CD8-positive, alpha-beta memory T cell (primary cell): ENCODE data around the gene FURIN. TPM values are rescaled to one million over a fixed set of nuclear protein-coding genes. Genes with fewer than 3 reads are reported as not detected.
"Not testable (repeated sequence)": the region's sequence is repeated elsewhere in the genome, so short reads cannot be mapped to it uniquely, and the experiment has no call there.

Experiments
- CTCF ChIA-PET: fragments of 350-600 bp; sonication (Branson Sonifier 250); formaldehyde crosslinking; loops from one replicate; lab custom pipeline; 2021; ENCODE audit warnings: antibody characterized with exemption; lab: Charles Lee
- POLR2A ChIA-PET: fragments of 350-600 bp; sonication (Branson Sonifier 250); formaldehyde crosslinking; loops from one replicate; lab custom pipeline; 2021; ENCODE audit warnings: antibody characterized with exemption; lab: Charles Lee
- DNase-seq, 5 donors: peaks; one replicate each; pipeline versions ENCODE4 v3.0.0 to v3.0.0-alpha.2; 2020 to 2022; ENCODE audit warnings: mixed read lengths in 1 of 5
- H3K27ac ChIP-seq: one replicate; pipeline ENCODE4 v1.7.0; 2013; ENCODE audit warnings: low read depth, mild to moderate bottlenecking, low read length, moderate library complexity
- H3K27me3 ChIP-seq: 2 replicates; pipeline ENCODE4 v1.7.0; 2013; ENCODE audit warnings: low read length, mild to moderate bottlenecking; ENCODE audit not compliant: insufficient read depth, poor library complexity, severe bottlenecking
- H3K36me3 ChIP-seq: 2 replicates; pipeline ENCODE4 v1.7.0; 2013; ENCODE audit warnings: mild to moderate bottlenecking, low read length, moderate library complexity; ENCODE audit not compliant: insufficient read depth
- H3K4me1 ChIP-seq: 2 replicates; pipeline ENCODE4 v1.7.0; 2013; ENCODE audit warnings: mild to moderate bottlenecking, low read length, moderate library complexity; ENCODE audit not compliant: insufficient read depth
- H3K4me3 ChIP-seq: 2 replicates; pipeline ENCODE4 v1.7.0; 2013; ENCODE audit warnings: mild to moderate bottlenecking, low read length
- H3K9me3 ChIP-seq: 2 replicates; pipeline ENCODE4 v1.7.0; 2013; ENCODE audit warnings: mild to moderate bottlenecking, low read length
- H3K27ac Mint-ChIP-seq, 8 donors: one replicate each; pipeline ENCODE4 v1.8.0; 2020 to 2021; ENCODE audit warnings: mixed read lengths in 8 of 8, mild to moderate bottlenecking in 6 of 8, inconsistent platforms in 3 of 8, moderate library complexity in 3 of 8
- H3K27me3 Mint-ChIP-seq, 2 donors: one replicate each; pipeline ENCODE4 v1.8.0; 2020 to 2021; ENCODE audit warnings: mixed read lengths in 2 of 2, mild to moderate bottlenecking in 1 of 2, moderate library complexity in 1 of 2
- H3K36me3 Mint-ChIP-seq, 3 donors: one replicate each; pipeline ENCODE4 v1.8.0; 2020 to 2021; ENCODE audit warnings: mixed read lengths in 3 of 3, inconsistent platforms in 1 of 3, mild to moderate bottlenecking in 1 of 3
- H3K4me1 Mint-ChIP-seq, 3 donors: one replicate each; pipeline ENCODE4 v1.8.0; 2020 to 2021; ENCODE audit warnings: mixed read lengths in 3 of 3, inconsistent platforms in 1 of 3, mild to moderate bottlenecking in 1 of 3
- H3K4me3 Mint-ChIP-seq, 7 donors: one replicate each; pipeline ENCODE4 v1.8.0; 2020 to 2021; ENCODE audit warnings: mixed read lengths in 7 of 7, mild to moderate bottlenecking in 6 of 7, moderate library complexity in 4 of 7, inconsistent platforms in 2 of 7
- H3K9me3 Mint-ChIP-seq, 5 donors: one replicate each; pipeline ENCODE4 v1.8.0; 2020 to 2022; ENCODE audit warnings: mixed read lengths in 5 of 5, mild to moderate bottlenecking in 3 of 5, moderate library complexity in 2 of 5, inconsistent platforms in 1 of 5
- polyA plus RNA-seq: library from polyadenylated mRNA; unstranded; fragments of 300-500 nt; fragmentation: Illumina TruSeq; gene quantifications from one replicate; pipeline ENCODE4 v1.2.3, GENCODE V29; 2021
- total RNA-seq, 2 experiments: library from RNA; stranded (reverse); gene quantifications; one replicate each; pipeline ENCODE4 v1.2.3, GENCODE V29; 2021

Gene FURIN
- total RNA-seq (100 to 1,000 TPM; 121 to 124 TPM), polyA plus RNA-seq (11.7 TPM)

- peaks cover 30% of the 10 kb centered on the region for H3K4me1 ChIP-seq
- peak within 1 kb of the TSS; percentile 39 to 96 (median 92) for H3K27ac Mint-ChIP-seq
- H3K36me3 ChIP-seq = no peaks in the 10 kb centered on the region
- H3K27ac ChIP-seq = peak within 1 kb of the TSS; percentile 65
- H3K4me1 Mint-ChIP-seq = peaks cover 27 to 37% (median 37%) of the 10 kb centered on the region in 3 donors
- peak within 1 kb of the TSS in 5 of 7 donors; percentile 29 to 95 (median 48) for H3K4me3 Mint-ChIP-seq
- DNase-seq = no peak
- H3K4me3 ChIP-seq = no peak within 1 kb of the TSS
- no peaks in the 10 kb centered on the region for H3K9me3 ChIP-seq
- ChIA-PET CTCF (interaction anchor here (1.7 kb wide), 1 partner anchor 17 kb away, joined by 8 read pairs; no protein-coding TSS in a partner anchor), POLR2A (interaction anchor here (0.7 kb wide), 1 partner anchor 85 kb away, joined by 3 read pairs; no protein-coding TSS in a partner anchor)
- H3K27me3 ChIP-seq = no peaks in the 10 kb centered on the region
- peaks cover 0 to 4% (median 0%) of the 10 kb centered on the region in 3 donors for H3K36me3 Mint-ChIP-seq
- no peaks in the 10 kb centered on the region for H3K9me3 Mint-ChIP-seq
- peaks cover 0 to 4% of the 10 kb centered on the region in 2 donors for H3K27me3 Mint-ChIP-seq
These were observed at the start of gene FURIN for GRCh38 chr15:90868261-90868689. Gene FURIN, plus strand, starts transcription at chr15:90868588. Its CDS starts 7,153 bp downstream, at chr15:90875741.

GRCh38 chr15:90819390-90819789 is 49.0 kb upstream of the FURIN start:
- Histone ChIP-seq H3K4me1 (no peaks in the 10 kb centered on the region), H3K9me3 (no peaks in the 10 kb centered on the region), H3K36me3 (no peaks in the 10 kb centered on the region), H3K27me3 (no peaks in the 10 kb centered on the region), H3K4me3 (no peak overlapping the region), H3K27ac (no peak overlapping the region)
- H3K27ac Mint-ChIP-seq = peak overlapping the region in 5 of 8 donors; percentile 12 to 84 (median 74)
- no peaks in the 10 kb centered on the region for H3K9me3 Mint-ChIP-seq
- DNase-seq = no peak
- CTCF ChIA-PET = no interaction called here
- peaks cover 29 to 36% (median 29%) of the 10 kb centered on the region in 3 donors for H3K4me1 Mint-ChIP-seq
- H3K27me3 Mint-ChIP-seq = no peaks in the 10 kb centered on the region
- POLR2A ChIA-PET = no interaction called here
- no peak overlapping the region for H3K4me3 Mint-ChIP-seq
- H3K36me3 Mint-ChIP-seq = peaks cover 0 to 3% (median 0%) of the 10 kb centered on the region in 3 donors

- POLR2A ChIA-PET = no interaction called here
- no peaks in the 10 kb centered on the region for H3K27me3 ChIP-seq
- no peaks in the 10 kb centered on the region for H3K4me1 ChIP-seq
- DNase-seq = no peak
- H3K36me3 ChIP-seq = no peaks in the 10 kb centered on the region
- H3K4me3 ChIP-seq = no peak overlapping the region
- H3K27ac ChIP-seq = no peak overlapping the region
- H3K9me3 ChIP-seq = no peaks in the 10 kb centered on the region
- peaks cover 0 to 2% (median 0%) of the 10 kb centered on the region in 3 donors for H3K36me3 Mint-ChIP-seq
- H3K4me1 Mint-ChIP-seq = peaks cover 26 to 31% (median 26%) of the 10 kb centered on the region in 3 donors
- CTCF ChIA-PET = no interaction called here
- H3K4me3 Mint-ChIP-seq = peak overlapping the region in 1 of 7 donors; percentile 56
- H3K9me3 Mint-ChIP-seq = no peaks in the 10 kb centered on the region
- no peaks in the 10 kb centered on the region for H3K27me3 Mint-ChIP-seq
- peak overlapping the region in 6 of 8 donors; percentile 12 to 84 (median 52) for H3K27ac Mint-ChIP-seq
These were observed 48.5 kb upstream of the FURIN start for GRCh38 chr15:90819850-90820249.

- Histone ChIP-seq H3K36me3 (no peaks in the 10 kb centered on the region), H3K4me3 (no peak overlapping the region), H3K27ac (no peak overlapping the region), H3K9me3 (no peaks in the 10 kb centered on the region), H3K27me3 (no peaks in the 10 kb centered on the region), H3K4me1 (no peaks in the 10 kb centered on the region)
- ChIA-PET POLR2A (no interaction called here), CTCF (interaction anchor here (1.3 kb wide), 1 partner anchor 9 kb away, joined by 3 read pairs; no protein-coding TSS in a partner anchor)
- Mint-ChIP-seq H3K36me3 (peaks cover 0 to under 1% (median 0%) of the 10 kb centered on the region in 3 donors), H3K4me1 (peaks cover 19 to 26% (median 20%) of the 10 kb centered on the region in 3 donors), H3K4me3 (no peak overlapping the region), H3K9me3 (no peaks in the 10 kb centered on the region), H3K27ac (peak overlapping the region in 2 of 8 donors; percentile 7 to 90), H3K27me3 (no peaks in the 10 kb centered on the region)
- DNase-seq = no peak
These were observed 47.9 kb upstream of the FURIN start for GRCh38 chr15:90820481-90820880.

GRCh38 chr15:90822204-90822955 is 46.0 kb upstream of the FURIN start:
- Mint-ChIP-seq H3K27me3 (no peaks in the 10 kb centered on the region), H3K27ac (peak overlapping the region in 3 of 8 donors; percentile 48 to 64 (median 54)), H3K4me3 (no peak overlapping the region), H3K36me3 (no peaks in the 10 kb centered on the region), H3K4me1 (peaks cover 8 to 10% (median 9%) of the 10 kb centered on the region in 3 donors), H3K9me3 (no peaks in the 10 kb centered on the region)
- ChIA-PET POLR2A (no interaction called here), CTCF (no interaction called here)
- no peaks in the 10 kb centered on the region for H3K4me1 ChIP-seq
- H3K27me3 ChIP-seq = no peaks in the 10 kb centered on the region
- no peaks in the 10 kb centered on the region for H3K36me3 ChIP-seq
- H3K9me3 ChIP-seq = no peaks in the 10 kb centered on the region
- DNase-seq = no peak
- H3K4me3 ChIP-seq = no peak overlapping the region
- H3K27ac ChIP-seq = no peak overlapping the region

- Histone ChIP-seq H3K4me3 (no peak overlapping the region), H3K27me3 (no peaks in the 10 kb centered on the region), H3K4me1 (no peaks in the 10 kb centered on the region), H3K27ac (no peak overlapping the region), H3K9me3 (no peaks in the 10 kb centered on the region), H3K36me3 (no peaks in the 10 kb centered on the region)
- Mint-ChIP-seq H3K9me3 (no peaks in the 10 kb centered on the region), H3K27ac (no peak overlapping the region), H3K4me1 (peaks cover 0 to 3% (median 2%) of the 10 kb centered on the region in 3 donors), H3K4me3 (no peak overlapping the region), H3K36me3 (no peaks in the 10 kb centered on the region), H3K27me3 (no peaks in the 10 kb centered on the region)
- POLR2A ChIA-PET = no interaction called here
- CTCF ChIA-PET = interaction anchor here (1.3 kb wide), 1 partner anchor 16 kb away, joined by 3 read pairs; no protein-coding TSS in a partner anchor
- no peak for DNase-seq
These were observed 44.9 kb upstream of the FURIN start for GRCh38 chr15:90823455-90823974.

GRCh38 chr15:90825115-90825899 is 43.1 kb upstream of the FURIN start:
- H3K27ac ChIP-seq, H3K36me3 ChIP-seq, H3K4me1 ChIP-seq, H3K4me3 ChIP-seq, H3K27me3 Mint-ChIP-seq, DNase-seq, H3K4me3 Mint-ChIP-seq, H3K27me3 ChIP-seq, H3K36me3 Mint-ChIP-seq, CTCF ChIA-PET, H3K9me3 ChIP-seq, POLR2A ChIA-PET, H3K9me3 Mint-ChIP-seq: not testable (repeated sequence)
- Mint-ChIP-seq H3K27ac (peak overlapping the region in 2 of 8 donors; percentile 14 to 23), H3K4me1 (peaks cover 8 to 11% (median 10%) of the 10 kb centered on the region in 3 donors)
